Fibroblast of gingiva (primary cell): Measurements from ENCODE around the gene GHRL.

Source experiments
- DNase-seq: peaks from one replicate; pipeline ENCODE4 v3.0.0-alpha.2; 2011; ENCODE audit warnings: low read depth

GHRL gene

DNA sequence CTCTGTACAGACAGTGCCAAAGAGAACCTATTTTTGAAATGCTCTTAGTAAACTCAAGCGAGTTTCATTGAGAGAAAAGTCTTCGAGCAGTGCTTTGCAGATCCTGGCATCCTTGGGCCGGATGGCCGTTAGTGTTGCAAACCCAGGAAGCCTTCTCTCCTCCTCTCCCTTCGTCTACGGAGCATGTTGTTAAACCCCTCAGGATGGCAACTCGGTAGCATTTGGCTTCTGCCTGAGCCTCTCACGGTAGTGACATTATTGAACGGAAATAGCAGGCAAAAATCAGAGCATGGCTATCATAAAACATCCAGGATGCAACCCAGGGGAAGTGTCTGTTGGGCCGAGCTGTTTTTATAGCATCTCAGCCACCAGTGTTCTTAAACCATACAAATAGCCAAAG, 34.8 kb upstream of the GHRL start:
- DNase-seq = no peak

DNA sequence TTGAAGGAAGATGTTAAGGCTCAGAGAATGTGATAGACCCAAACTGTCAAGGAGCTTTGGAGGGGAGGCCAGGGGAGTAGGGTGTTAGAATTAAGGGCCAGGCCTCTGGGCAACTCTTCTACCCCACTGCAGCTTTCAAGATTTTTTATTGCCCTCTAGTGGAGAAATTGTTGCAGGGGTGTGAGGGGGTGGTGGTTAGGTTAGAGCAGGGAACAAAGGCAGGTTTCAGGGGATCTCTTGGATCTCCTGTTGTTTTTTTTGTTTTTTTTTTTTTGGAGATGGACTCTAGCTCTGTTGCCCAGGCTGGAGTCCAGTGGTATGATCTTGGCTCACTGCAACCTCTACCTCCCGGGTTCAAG, 29.6 kb upstream of the GHRL start:
- no peak for DNase-seq

DNA sequence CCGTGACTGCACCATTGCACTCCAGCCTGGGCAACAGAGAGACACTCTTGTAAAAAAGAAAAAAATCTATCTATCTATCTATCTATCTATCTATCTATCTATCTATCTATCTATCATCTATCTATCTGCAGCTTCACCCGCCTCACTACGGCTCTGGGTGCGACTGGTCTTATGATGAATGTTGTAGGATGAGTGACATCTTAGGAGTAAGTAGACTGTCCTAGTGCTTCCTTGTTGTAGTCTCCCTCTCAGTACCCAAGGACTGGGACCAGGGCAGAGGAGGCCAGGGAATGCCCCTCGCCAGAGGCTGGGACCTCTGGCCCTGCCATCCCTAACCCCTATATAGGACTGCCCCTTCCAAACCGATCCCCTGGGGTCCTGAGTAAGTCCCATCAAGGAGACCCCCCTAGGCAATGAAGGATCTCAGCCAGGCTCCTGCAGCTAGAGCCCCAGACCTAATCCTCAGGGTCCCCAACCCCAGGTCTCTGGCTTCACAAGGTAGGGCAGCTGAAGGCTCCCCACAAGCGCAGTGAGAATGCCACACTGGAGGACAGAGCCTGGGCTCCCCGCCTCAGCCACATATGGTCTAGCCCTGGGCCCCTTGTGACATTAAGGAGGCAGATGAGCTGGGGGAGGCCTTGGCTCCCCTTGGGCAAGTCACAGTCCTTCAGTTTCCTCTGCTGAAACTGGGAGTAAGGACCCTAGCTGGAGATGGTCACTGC, 29.0 kb upstream of the GHRL start:
- DNase-seq = no peak

DNA sequence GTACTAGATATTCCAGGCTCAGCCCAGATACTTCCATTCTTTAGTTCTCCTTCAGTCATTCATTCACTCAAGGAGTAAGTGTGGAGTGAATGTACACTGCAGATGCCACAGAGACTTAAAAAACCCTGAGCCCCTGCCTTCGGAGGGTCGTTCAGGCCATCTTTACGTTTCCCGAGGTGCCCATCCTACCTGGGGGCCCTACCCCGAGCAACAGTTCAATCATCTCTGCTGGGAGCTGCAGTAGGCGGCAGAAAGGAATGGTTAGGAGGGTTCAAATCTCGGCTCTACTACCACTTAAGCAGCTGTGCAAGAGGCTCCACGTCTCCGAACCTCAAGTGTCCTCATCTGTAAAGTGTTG, 27.6 kb upstream of the GHRL start:
- DNase-seq = no peak

DNA sequence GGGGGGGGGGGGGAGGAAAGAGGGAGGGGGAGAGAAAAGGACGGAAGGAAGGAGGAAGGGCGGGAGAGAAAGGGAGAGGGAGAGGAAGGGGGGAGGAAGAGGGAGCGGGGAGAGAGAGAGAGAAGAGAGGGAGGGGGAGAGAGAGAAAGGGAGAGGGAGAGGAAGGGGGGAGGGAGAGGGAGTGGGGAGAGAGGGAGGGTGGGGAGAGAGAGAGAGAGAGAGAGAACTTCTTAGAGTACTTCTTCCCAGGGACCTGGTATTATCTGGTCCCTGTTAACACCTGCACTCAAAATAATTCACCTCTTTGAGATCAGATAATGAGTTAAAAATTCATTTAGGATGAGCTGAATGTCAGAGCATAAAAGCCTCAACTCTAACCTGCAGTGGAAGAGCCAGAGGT, 27.1 kb upstream of the GHRL start:
- peak; percentile 19 for DNase-seq

DNA sequence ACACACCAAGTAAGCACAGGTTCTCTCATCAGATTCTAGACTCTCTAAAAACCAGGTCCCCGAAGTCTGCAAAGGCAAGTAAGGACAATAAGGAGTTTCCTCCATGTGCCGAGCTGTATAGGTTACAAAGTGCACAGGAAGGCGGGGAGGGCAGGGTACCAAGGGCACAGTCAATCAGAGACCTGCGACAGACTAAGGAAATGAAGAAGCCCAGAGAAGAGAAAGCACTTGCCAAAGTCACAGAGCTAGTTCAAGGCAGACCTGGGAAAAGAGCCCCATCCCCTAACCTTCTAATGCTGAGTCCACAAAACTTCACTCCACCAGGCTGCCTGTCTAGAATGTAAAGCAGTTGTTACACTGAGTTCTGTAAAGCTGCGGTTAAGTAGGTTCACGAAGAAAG, 26.5 kb upstream of the GHRL start:
- no peak for DNase-seq

DNA sequence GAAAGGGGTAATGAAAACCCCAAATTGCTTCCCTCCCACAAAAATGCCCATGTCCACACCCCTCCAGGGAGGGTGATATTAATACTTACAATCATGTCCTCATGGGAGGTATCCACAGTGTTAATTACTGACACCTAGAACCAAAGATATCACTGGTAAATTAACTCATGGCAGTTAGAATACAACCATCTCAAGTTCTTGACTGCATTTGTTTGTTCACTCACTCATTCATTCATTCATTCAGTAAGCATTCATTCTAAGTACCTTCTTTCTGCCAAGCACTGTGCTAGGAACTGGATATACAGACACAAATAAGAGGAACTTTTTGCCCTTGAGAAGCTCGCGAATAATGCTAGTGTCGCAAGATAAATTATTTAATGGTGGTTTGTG, 25.2 kb upstream of the GHRL start:
- no peak for DNase-seq

DNA sequence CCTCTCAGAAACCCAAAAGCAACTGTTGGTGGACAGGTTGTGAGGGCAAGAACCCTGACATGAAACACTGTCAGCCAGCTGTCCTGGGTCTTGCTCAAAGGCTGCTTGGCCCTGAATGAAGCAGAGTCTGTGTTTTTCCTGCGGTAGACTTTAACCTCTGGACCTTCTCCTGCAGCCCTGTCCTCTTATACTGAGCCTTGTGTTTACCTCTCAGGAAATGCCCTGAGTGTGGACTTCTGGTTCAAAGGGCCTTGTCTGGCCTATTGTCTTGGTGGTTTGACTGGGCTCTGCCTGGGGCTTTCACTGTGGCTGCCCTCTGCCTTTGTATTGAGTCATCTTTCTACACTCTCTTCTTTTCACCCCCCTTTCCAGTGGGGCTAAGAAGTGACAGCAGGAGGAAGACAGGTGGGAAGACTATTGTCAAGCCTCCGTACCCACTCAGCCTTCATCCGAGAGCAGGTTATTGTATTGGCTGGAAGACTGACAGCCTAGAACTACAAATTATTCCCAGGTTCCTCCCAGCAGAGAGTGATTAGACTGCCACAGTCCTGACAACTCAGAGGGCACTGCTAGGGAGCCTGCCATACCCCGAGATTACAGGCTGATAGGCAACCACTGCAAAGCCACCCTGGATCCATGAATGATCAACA, 24.7 kb upstream of the GHRL start:
- no peak for DNase-seq

DNA sequence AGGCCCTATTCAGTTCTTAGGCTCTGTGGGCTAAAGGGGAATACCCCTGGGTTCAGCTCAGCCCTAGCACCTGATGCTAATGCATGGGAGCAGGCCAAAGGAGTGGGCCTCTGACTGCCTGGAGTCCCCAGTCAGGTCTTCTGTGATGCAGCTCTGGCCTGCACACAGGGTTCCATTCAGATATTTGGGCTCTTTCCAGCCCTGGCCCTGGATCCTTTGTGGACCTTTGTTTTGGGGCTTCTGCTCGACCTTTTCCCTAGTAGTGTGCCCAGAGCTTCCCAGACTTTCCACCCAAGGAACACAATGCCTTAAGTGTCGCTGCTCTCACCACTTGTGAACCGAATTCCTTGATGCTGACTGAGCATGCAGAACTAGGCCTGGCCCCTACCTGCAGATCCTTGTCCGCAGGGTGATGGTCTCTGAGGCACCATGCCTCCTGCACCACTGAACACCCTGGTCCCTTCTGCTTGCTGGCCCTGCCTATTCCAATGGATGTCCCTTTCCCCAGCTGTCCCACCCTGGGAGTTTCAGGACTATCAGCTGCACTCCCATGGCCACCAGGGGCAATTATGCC, 23.1 kb upstream of the GHRL start:
- DNase-seq = no peak

DNA sequence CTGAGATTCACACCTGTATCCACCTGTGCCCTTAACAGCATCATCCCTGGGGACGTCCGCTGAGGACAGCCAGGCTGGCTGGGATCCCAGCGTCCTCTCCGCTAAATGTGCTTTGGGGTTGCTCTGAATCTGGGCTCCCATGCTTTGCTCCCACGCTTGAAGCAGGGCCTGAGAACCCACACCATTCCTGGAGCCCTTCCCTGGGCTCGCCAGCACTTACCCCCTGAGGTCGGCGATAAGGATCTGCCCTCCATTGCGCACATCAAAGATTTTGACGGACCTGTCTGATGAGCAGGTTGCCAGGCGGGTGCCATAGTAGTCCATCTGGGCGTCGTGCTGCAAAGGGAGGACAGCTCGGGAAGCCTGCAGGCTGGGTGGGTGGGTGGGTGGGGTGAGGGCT, 22.4 kb upstream of the GHRL start:
- no peak for DNase-seq

DNA sequence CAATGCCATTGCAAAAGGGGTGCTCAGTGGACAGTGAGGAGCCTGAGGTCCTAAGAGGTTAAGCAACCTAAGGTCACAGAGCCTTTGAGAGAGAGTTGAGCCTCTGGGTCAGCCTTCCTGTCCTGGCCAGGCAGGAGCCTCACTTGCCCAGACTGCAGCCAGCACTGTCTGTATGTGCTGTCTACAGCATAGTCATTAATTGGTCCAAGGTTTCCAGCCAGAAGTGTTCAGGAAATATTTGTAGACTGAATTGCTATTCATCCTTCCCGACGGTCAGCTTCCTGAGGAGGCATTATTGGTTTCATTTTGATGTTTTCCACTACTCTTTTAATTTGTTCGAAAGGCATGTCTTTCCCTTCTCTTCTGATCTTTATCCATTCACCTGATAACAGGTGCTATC, 20.1 kb upstream of the GHRL start:
- no peak for DNase-seq

DNA sequence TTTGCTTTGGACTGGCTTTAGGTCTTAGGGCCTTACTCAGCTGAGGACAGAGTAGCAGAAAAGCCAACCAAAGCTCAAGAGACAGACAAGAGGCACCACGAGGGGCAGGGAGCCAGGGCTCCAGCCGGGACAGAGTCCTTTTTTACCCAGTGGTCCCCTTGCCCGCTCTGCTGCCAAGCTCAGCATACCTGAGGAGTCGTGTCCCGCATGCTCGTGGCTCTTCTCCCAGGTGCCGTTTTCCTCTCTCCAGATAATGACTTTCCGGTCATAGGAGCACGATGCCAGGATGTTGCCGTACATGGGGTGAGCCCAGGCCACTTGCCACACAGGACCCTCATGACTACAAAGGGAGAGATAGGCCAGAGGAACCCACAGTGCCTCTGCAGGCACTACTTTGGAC, 19.6 kb upstream of the GHRL start:
- no peak for DNase-seq

DNA sequence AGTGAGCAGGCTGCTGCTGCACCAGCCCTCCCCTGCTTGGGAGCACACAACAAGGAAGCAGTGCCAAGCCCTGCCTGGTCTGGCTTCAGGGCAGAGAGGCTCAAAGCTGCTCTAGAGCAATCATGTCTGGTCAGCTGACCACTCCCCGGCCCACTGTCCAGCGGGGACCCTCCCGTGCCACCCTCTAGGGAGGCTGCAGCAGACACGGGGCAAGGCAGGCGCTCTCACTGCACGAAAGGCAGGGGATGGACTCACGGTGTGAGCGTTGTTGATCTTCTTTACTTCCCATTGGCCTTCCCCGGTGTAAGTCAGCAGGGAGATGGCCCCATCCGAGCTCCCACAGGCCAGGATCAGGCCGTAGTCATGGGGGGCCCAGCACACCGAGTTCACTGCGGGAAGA, 19.0 kb upstream of the GHRL start:
- DNase-seq = no peak

DNA sequence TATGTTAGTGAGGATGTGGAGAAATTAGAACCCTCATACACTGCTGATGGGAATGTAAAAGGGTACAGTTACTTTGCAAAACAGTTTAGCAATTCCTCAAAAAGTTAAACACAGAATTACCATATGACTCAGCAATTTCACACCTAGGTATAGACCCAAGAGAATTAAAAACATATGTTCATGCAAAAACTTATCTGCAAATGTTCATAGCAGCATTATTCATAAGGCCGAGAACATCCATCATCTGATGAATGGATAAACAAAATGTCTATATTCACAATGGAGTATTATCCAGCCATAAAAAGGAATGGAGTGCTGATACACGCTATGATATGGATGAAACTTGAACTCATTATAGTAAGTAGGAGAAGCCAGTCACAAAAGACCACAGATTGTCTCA, 17.8 kb upstream of the GHRL start:
- DNase-seq = peak; percentile 79

DNA sequence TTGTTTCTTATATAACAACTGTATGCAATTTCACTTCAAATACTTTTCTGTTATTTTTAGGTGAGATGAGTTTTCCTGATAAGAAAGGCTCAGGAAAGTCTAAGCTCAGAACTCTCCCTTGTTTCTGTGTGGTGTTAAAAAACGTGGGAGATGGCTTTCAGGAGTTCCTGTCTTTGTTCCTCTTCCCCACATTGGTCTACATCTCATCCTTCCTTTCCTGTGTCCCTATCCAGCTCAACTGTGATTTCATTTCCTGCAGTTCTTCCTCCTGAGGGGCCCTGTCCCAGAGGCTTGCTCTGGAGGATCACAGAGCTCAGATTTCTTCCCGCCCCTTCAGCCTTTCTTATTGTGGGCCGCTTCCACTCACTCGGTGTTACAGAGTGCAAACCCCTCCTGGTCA, 17.0 kb upstream of the GHRL start:
- DNase-seq = no peak

DNA sequence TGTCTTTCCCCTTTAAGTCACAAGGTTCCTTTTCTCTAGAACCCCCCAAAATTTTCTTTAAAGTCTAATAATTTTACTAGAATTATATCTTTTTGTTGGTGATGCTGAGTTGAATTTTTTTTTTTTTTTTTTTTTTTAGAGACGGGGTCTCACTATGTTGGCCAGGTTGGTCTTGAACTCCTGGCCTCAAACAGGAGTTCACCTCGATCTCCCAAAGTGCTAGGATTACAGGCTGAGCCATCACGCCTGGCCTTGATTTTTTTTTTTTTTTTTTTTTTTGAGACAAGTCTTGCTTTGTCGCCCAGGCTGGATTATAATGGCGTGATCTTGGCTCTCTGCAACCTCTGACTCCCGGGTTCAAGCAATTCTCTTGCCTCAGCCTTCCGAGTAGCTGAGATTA, 15.9 kb upstream of the GHRL start:
- no peak for DNase-seq

DNA sequence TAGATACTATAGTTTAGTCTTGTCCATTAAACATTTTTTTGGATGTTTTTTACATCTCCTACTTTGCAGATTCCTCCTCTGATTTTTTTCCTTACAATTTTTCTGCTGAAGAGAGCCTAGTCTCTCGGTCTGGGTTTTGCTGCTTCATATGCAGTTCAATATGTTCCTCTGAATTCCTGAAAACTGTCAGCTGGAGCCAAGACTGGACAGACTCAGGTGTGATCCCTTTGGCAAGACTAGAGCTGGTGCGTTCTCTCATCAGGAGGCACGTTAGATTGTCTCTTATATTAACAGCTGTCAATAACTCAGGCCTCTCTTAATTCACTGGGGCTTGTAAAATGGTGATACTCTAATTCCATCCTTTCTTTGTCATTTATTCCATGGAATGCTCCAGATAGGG, 13.4 kb upstream of the GHRL start:
- DNase-seq = no peak

DNA sequence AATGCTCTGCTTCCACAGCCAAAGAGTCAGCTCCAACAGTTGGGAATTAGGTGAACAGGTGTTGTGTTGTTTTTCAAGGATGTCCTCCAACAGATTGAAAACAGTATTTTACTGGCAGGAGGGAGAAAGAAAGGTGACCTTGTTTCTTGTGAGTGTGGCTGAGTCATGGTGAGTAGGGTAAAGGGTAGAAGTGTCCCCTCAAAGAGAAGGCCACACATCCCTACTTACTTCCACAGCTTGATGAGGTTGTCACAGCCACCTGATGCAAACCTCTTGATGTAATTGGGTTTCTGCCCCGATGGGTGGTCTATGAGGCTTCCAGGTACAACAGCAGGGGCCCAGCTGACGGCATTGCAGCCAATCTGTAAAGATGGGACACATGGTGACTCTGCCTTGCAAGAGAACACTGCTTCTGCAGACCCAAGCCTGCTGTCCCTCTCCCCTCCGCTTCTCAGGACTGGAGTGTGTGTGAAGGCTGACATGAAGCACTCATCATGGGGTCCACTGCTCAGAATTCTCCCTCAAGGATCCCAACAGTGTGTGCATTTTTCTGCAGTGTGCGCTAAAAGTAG, 12.7 kb upstream of the GHRL start:
- DNase-seq = no peak

DNA sequence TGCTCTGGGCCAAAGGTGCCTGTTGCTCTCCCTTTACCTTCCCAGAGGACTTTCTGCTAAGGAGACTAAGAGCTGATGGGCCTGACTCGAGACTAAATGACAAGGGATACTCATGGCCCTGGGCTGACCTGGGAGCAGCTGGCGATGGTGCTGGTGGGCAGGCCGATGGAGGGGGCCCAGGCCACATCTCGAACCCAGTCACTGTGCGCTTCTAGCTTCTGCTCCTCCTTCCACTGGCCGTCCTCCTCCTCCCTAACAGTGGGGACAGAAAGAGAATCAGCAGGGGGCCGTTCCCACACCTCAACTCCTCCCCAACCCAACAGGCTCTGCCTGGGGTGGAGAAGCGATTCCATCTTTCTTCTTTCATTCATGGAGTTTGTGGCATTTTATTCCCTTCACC, 12.2 kb upstream of the GHRL start:
- DNase-seq = no peak

DNA sequence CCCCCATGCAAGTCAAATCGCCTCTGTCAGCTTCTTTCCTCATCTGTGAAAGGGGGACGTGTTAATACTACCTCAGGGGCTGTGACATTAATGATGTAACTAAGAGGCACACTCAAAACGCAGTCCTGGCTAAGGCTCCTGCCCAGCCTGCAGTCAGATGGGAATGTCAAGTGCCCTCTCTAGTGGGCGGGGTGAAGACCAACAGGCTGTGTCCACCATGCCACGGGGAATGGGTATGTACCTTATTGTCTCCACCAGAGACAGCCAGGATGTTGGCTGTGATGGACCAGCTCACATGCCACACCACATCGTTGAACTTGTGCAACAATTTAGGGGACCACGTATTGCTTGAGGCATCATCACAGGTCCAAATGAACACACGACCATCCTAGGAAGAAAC, 11.0 kb upstream of the GHRL start:
- DNase-seq = no peak

DNA sequence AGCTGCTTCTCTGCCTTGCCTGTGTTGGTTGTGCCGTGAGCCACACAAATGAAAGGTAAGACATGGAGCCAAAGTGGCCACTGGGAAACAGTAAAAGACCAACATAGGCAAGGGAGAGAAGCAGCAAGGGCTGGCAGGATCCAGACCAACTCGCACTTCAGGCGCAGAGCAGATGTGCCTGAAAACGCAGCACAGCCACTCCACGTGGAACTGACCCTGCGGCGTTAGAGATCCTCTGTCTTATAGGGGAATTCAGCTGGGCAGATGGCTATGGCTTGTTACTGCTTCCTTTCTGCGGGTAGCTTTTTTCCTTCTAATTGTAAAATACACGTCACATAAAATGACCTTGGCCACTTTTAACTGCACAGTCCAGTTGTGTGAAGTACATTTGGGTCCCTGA, 10.4 kb upstream of the GHRL start:
- no peak for DNase-seq

DNA sequence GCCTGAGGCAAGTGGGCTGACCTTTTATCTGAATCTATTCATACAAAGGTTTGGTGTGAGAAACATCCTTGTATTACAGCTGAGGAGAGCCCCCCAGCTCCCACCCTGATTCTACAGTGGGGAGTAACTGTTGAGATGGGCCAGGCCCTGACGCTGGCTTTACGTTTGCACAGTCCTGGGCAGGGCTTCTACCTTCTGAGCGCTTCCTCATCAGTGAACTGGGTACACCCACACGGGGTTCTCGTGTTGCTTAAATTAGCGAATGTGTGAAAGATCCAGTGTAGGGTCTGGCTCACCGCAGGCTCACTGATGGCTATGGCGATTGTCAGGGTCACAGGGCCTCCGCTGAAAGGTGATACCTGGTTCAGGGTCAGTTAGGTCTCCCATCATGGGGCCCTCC, 7.3 kb upstream of the GHRL start:
- DNase-seq = no peak

DNA sequence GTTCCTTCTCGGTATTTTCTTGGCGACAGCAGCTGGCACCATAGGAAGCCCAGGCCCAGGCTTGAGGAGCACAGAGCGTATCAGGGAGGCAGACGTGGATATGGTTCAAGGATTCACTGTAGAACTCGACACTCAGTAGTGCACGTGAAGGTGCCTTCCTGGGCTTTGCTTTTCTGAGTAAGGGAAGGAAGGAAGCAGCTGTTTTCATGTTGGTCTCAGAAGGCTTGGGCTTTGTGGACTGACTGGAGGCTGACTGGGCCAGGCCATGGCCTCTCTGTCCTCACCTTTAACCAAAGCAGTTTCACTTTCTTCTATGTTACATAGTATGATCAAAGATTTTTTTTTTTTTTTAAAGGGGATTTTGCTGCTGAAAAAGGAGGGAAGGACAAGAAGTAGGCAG, 6.9 kb upstream of the GHRL start:
- DNase-seq = no peak

DNA sequence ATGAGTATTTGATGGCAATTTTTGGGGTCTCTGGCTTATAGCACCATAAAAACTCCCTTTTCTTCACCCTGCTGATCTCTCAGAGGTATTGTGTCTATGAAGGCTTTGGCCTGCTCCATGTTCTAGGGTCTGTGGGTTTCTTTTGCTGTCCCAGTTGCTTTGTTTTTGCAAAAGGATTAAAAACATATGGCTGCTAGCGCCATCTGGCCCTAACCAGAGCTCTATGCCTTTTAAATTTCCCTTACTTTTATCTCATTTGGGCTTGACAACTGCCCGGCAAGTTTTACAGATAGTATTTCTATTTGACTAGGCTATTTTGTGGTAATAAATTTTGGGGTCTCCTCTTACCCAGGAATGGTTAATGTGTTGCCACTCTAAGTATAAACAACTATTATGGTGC, 6.4 kb upstream of the GHRL start:
- peak; percentile 42 for DNase-seq
